Muscle layer of colon (tissue), 2 donors: ENCODE results near the gene MARCHF10.

ENCODE experiments used
- H3K27ac ChIP-seq: one replicate; pipeline ENCODE4 v1.7.0; 2013; ENCODE audit warnings: low read depth, mild to moderate bottlenecking, low read length, moderate library complexity
- H3K27me3 ChIP-seq, 2 donors: one replicate each; pipeline ENCODE4 v1.7.0; 2013; ENCODE audit warnings: low read length in 2 of 2, mild to moderate bottlenecking in 2 of 2; ENCODE audit not compliant: insufficient read depth in 2 of 2, control insufficient read depth in 1 of 2
- H3K36me3 ChIP-seq: one replicate; pipeline ENCODE4 v1.7.0; 2013; ENCODE audit warnings: mild to moderate bottlenecking, low read length; ENCODE audit not compliant: insufficient read depth
- H3K4me1 ChIP-seq: one replicate; pipeline ENCODE4 v1.7.0; 2013; ENCODE audit warnings: mild to moderate bottlenecking, low read length; ENCODE audit not compliant: insufficient read depth
- H3K4me3 ChIP-seq, 2 donors: one replicate each; pipeline ENCODE4 v1.7.0; 2013; ENCODE audit warnings: low read length in 2 of 2, low read depth in 1 of 2, mild to moderate bottlenecking in 1 of 2, moderate library complexity in 1 of 2
- H3K9ac ChIP-seq: one replicate; pipeline ENCODE4 v1.7.0; 2013; ENCODE audit warnings: low read length
- H3K9me3 ChIP-seq: one replicate; pipeline ENCODE4 v1.7.0; 2013; ENCODE audit warnings: mild to moderate bottlenecking, low read length
- donor health status: abdominal sarcoma.
- donor health status: Adenocarcinoma of cecum.

The MARCHF10 gene

GRCh38 chr17:62757500-62757951 lies 50.6 kb downstream of the MARCHF10 start:
- Histone ChIP-seq H3K4me3 (no peak overlapping the region), H3K9ac (no peak overlapping the region), H3K36me3 (no peaks in the 10 kb centered on the region), H3K4me1 (peaks cover 10% of the 10 kb centered on the region), H3K9me3 (no peaks in the 10 kb centered on the region), H3K27ac (no peak overlapping the region), H3K27me3 (no peaks in the 10 kb centered on the region)

GRCh38 chr17:62756198-62756597 lies 51.9 kb downstream of the MARCHF10 start:
- Histone ChIP-seq H3K4me3 (no peak overlapping the region), H3K9ac (no peak overlapping the region), H3K27me3 (no peaks in the 10 kb centered on the region), H3K36me3 (no peaks in the 10 kb centered on the region), H3K4me1 (peaks cover 10% of the 10 kb centered on the region), H3K27ac (no peak overlapping the region), H3K9me3 (no peaks in the 10 kb centered on the region)

GRCh38 chr17:62755141-62755851 lies 52.8 kb downstream of the MARCHF10 start:
- no peak overlapping the region for H3K9ac ChIP-seq
- peaks cover 10% of the 10 kb centered on the region for H3K4me1 ChIP-seq
- no peaks in the 10 kb centered on the region for H3K27me3 ChIP-seq
- no peaks in the 10 kb centered on the region for H3K36me3 ChIP-seq
- no peak overlapping the region for H3K27ac ChIP-seq
- no peak overlapping the region for H3K4me3 ChIP-seq
- no peaks in the 10 kb centered on the region for H3K9me3 ChIP-seq

GRCh38 chr17:62754631-62755030 lies 53.5 kb downstream of the MARCHF10 start:
- H3K36me3 ChIP-seq, result no peaks in the 10 kb centered on the region
- peaks cover 10% of the 10 kb centered on the region for H3K4me1 ChIP-seq
- no peak overlapping the region for H3K27ac ChIP-seq

GRCh38 chr17:62753562-62753961 lies 54.6 kb downstream of the MARCHF10 start:
- no peaks in the 10 kb centered on the region for H3K27me3 ChIP-seq
- no peak overlapping the region for H3K4me3 ChIP-seq
- H3K4me1 ChIP-seq, result peaks cover 10% of the 10 kb centered on the region

More at GRCh38 chr17:62754631-62755030, 53.5 kb downstream of the MARCHF10 start:
- Histone ChIP-seq H3K27me3 (no peaks in the 10 kb centered on the region), H3K4me3 (no peak overlapping the region), H3K9me3 (no peaks in the 10 kb centered on the region), H3K9ac (no peak overlapping the region)

GRCh38 chr17:62751060-62751691 lies 56.9 kb downstream of the MARCHF10 start:
- Histone ChIP-seq H3K36me3 (no peaks in the 10 kb centered on the region), H3K9ac (no peak overlapping the region), H3K4me1 (peaks cover 10% of the 10 kb centered on the region), H3K27ac (no peak overlapping the region), H3K4me3 (no peak overlapping the region), H3K27me3 (no peaks in the 10 kb centered on the region), H3K9me3 (no peaks in the 10 kb centered on the region)

More at GRCh38 chr17:62753562-62753961, 54.6 kb downstream of the MARCHF10 start:
- H3K36me3 ChIP-seq, result no peaks in the 10 kb centered on the region
- H3K27ac ChIP-seq, result no peak overlapping the region
- H3K9ac ChIP-seq, result no peak overlapping the region
- H3K9me3 ChIP-seq, result no peaks in the 10 kb centered on the region

GRCh38 chr17:62750631-62751051 lies 57.5 kb downstream of the MARCHF10 start:
- Histone ChIP-seq H3K4me1 (peaks cover 10% of the 10 kb centered on the region), H3K9ac (no peak overlapping the region), H3K9me3 (no peaks in the 10 kb centered on the region), H3K27me3 (no peaks in the 10 kb centered on the region), H3K4me3 (no peak overlapping the region), H3K36me3 (no peaks in the 10 kb centered on the region), H3K27ac (no peak overlapping the region)

- H3K27me3 ChIP-seq, result no peaks in the 10 kb centered on the region
- no peaks in the 10 kb centered on the region for H3K9me3 ChIP-seq
- H3K4me1 ChIP-seq, result peaks cover 6% of the 10 kb centered on the region
- H3K27ac ChIP-seq, result no peak overlapping the region
- no peak overlapping the region for H3K9ac ChIP-seq
- H3K4me3 ChIP-seq, result no peak overlapping the region
- H3K36me3 ChIP-seq, result no peaks in the 10 kb centered on the region
Measured at GRCh38 chr17:62749926-62750325, 58.2 kb downstream of the MARCHF10 start.

GRCh38 chr17:62746941-62747340 lies 61.2 kb downstream of the MARCHF10 start:
- H3K36me3 ChIP-seq, result no peaks in the 10 kb centered on the region
- H3K9ac ChIP-seq, result no peak overlapping the region
- no peaks in the 10 kb centered on the region for H3K4me1 ChIP-seq
- H3K9me3 ChIP-seq, result no peaks in the 10 kb centered on the region
- H3K4me3 ChIP-seq, result no peak overlapping the region
- H3K27me3 ChIP-seq, result no peaks in the 10 kb centered on the region
- no peak overlapping the region for H3K27ac ChIP-seq

GRCh38 chr17:62745806-62746205 lies 62.3 kb downstream of the MARCHF10 start:
- Histone ChIP-seq H3K27me3 (no peaks in the 10 kb centered on the region), H3K9me3 (no peaks in the 10 kb centered on the region), H3K36me3 (no peaks in the 10 kb centered on the region), H3K9ac (no peak overlapping the region), H3K4me1 (no peaks in the 10 kb centered on the region), H3K4me3 (no peak overlapping the region), H3K27ac (no peak overlapping the region)

- no peak overlapping the region for H3K4me3 ChIP-seq
- H3K4me1 ChIP-seq, result no peaks in the 10 kb centered on the region
- no peak overlapping the region for H3K27ac ChIP-seq
- H3K27me3 ChIP-seq, result no peaks in the 10 kb centered on the region
- no peaks in the 10 kb centered on the region for H3K9me3 ChIP-seq
- H3K9ac ChIP-seq, result no peak overlapping the region
- no peaks in the 10 kb centered on the region for H3K36me3 ChIP-seq
Measured at GRCh38 chr17:62744259-62744658, 63.9 kb downstream of the MARCHF10 start.

- no peaks in the 10 kb centered on the region for H3K27me3 ChIP-seq
- no peaks in the 10 kb centered on the region for H3K4me1 ChIP-seq
- H3K4me3 ChIP-seq, result no peak overlapping the region
- H3K36me3 ChIP-seq, result no peaks in the 10 kb centered on the region
- H3K27ac ChIP-seq, result no peak overlapping the region
- H3K9me3 ChIP-seq, result no peaks in the 10 kb centered on the region
- no peak overlapping the region for H3K9ac ChIP-seq
Measured at GRCh38 chr17:62741290-62741689, 66.8 kb downstream of the MARCHF10 start.
